GM12878 (cell line): ENCODE data around the gene PKHD1. TPM values are rescaled to one million over a fixed set of nuclear protein-coding genes. Genes with fewer than 3 reads are reported as not detected.
A peak's percentile ranks its signal among the peaks of the same experiment; 100 is the strongest.

Source experiments
- ATAC-seq: fragments of 200-7000 bp; cut with Tn5 transposase; 3 replicates; pipeline ENCODE4 v1.9.1; 2020; ENCODE audit warnings: mild to moderate bottlenecking, moderate library complexity
- BruUV-seq: library from RNA; stranded (reverse); fragments of 400-500 nt; replicated peaks from 2 replicates; lab custom pipeline; 2021; lab: Mats Ljungman, UMichigan
- CTCF ChIA-PET: fragments of 300-600 bp; sonication (Branson Sonifier 250); formaldehyde crosslinking; extraction: SDS; loops from one replicate; lab custom pipeline; 2021; ENCODE audit warnings: inconsistent platforms; lab: Yijun Ruan, JAX
- POLR2A ChIA-PET: fragments of 350-600 bp; formaldehyde crosslinking; extraction: SDS; loops from one replicate; lab custom pipeline; 2021; ENCODE audit warnings: inconsistent platforms; lab: Charles Lee
- RAD21 ChIA-PET: fragments of 300-600 bp; sonication (Branson Sonifier 250); formaldehyde crosslinking; loops from one replicate; lab custom pipeline; 2023; ENCODE audit warnings: antibody characterized with exemption; ENCODE audit not compliant: unreplicated experiment; lab: Charles Lee
- SMC1A ChIA-PET: fragments of 300-600 bp; sonication (Branson Sonifier 250); formaldehyde crosslinking; loops from one replicate; lab custom pipeline; 2023; ENCODE audit not compliant: unreplicated experiment, uncharacterized antibody; lab: Charles Lee
- DNase-seq: peaks from one replicate; pipeline ENCODE4 v3.0.0-alpha.2; 2011; ENCODE audit warnings: low read depth, low spot score
- FAIRE-seq: peaks from 3 replicates; lab custom pipeline; 2011; peaks lifted over from hg19 to GRCh38; lab: Jason Lieb, UNC
- H2AFZ ChIP-seq: 2 replicates; pipeline ENCODE4 v1.6.0; 2011; ENCODE audit warnings: low read depth, low read length, control low read depth; ENCODE audit not compliant: control insufficient read depth
- H3K27ac ChIP-seq: 2 replicates; pipeline ENCODE4 v1.5.1; 2011; ENCODE audit warnings: control low read depth; ENCODE audit not compliant: control insufficient read depth, insufficient read depth
- H3K27me3 ChIP-seq, 2 experiments: replicated peaks in 1 of 2; 2 replicates each; pipeline versions ENCODE4 v1.6.0 to v1.6.1; 2011; ENCODE audit warnings: low read length in 1 of 2; ENCODE audit not compliant: control insufficient read depth in 2 of 2, insufficient read depth in 2 of 2
- H3K36me3 ChIP-seq, 2 experiments: 2 replicates each; pipeline ENCODE4 v1.5.1; 2011; ENCODE audit warnings: low read length in 1 of 2; ENCODE audit not compliant: control insufficient read depth in 2 of 2, insufficient read depth in 2 of 2
- H3K4me1 ChIP-seq: 2 replicates; pipeline ENCODE4 v1.6.1; 2011; ENCODE audit warnings: mild to moderate bottlenecking, low read length, moderate library complexity, mixed read lengths; ENCODE audit not compliant: control insufficient read depth, insufficient read depth
- H3K4me2 ChIP-seq: 2 replicates; pipeline ENCODE4 v1.6.0; 2011; ENCODE audit warnings: control low read depth; ENCODE audit not compliant: control insufficient read depth, insufficient read depth
- H3K4me3 ChIP-seq: fragments of 200-600 bp; sonication (generic); 2 replicates; pipeline ENCODE4 v1.5.1; 2016
- H3K79me2 ChIP-seq: 2 replicates; pipeline ENCODE4 v1.6.0; 2011; ENCODE audit warnings: low read length; ENCODE audit not compliant: control insufficient read depth, insufficient read depth
- H3K9ac ChIP-seq: 2 replicates; pipeline ENCODE4 v1.8.0; 2011; ENCODE audit warnings: low read length, control low read depth, mixed read lengths; ENCODE audit not compliant: control insufficient read depth, insufficient read depth
- H3K9me3 ChIP-seq: replicated peaks from 3 replicates; pipeline ENCODE4 v1.5.1; 2011; ENCODE audit warnings: mild to moderate bottlenecking, low read length; ENCODE audit not compliant: control insufficient read depth, insufficient read depth
- H4K20me1 ChIP-seq: 2 replicates; pipeline ENCODE4 v1.6.0; 2011; ENCODE audit not compliant: control insufficient read depth, insufficient read depth
- HSF1 ChIP-seq: fragments of 150-350 bp; IDR thresholded peaks from 2 replicates; pipeline ENCODE4 v1.6.1; 2014; ENCODE audit warnings: mild to moderate bottlenecking, low read depth, low read length
- WGBS: methylation state at CpG from one replicate; pipeline ENCODE4 v1.1.6; 2016; ENCODE audit warnings: low lambda C conversion rate; ENCODE audit not compliant: insufficient replicate concordance, insufficient coverage; ENCODE audit errors: missing lambda C conversion rate; 5-methylcytosine and 5-hydroxymethylcytosine counted together
- in situ Hi-C: fragments of 300-500 bp; cut with MboI; formaldehyde crosslinking; loops from 9 replicates; pipeline ENCODE4 v1.14.3; 2018; ENCODE audit warnings: mixed read lengths
- intact Hi-C: fragments of 100-400 bp; cut with micrococcal nuclease; formaldehyde crosslinking; loops from one replicate; pipeline ENCODE4 v1.14.2; 2022; ENCODE audit not compliant: unreplicated experiment
- polyA plus RNA-seq, 11 experiments: library from polyadenylated mRNA; depleted of rRNA in 4 of 11; unstranded in 6 of 11; stranded (reverse) in 5 of 11; fragments of >200 nt; fragmentation: Nextera tagmentation in 4 of 11; fragmentation: Illumina TruSeq in 1 of 11; extraction: Ambion mirVana in 4 of 11; extraction: Trizol in 1 of 11; gene quantifications; 1 replicate in 1 of 11; 2 replicates in 10 of 11; pipeline versions ENCODE4 v1.2.1 to v1.2.3, GENCODE V29; 2011 to 2016; ENCODE audit warnings: inconsistent platforms in 2 of 11, missing spikeins in 2 of 11, low read depth in 1 of 11
- total RNA-seq, 4 experiments: library from RNA; depleted of rRNA in 3 of 4; stranded (reverse); fragments of >200 nt in 3 of 4; fragmentation: Illumina TruSeq in 1 of 4; extraction: Trizol in 1 of 4; gene quantifications; 2 replicates each; pipeline versions ENCODE4 v1.2.1 to v1.2.3, GENCODE V29; 2013 to 2021
- TF ChIP-seq, protein P1 (sequence below): IDR thresholded peaks from 2 replicates; pipeline ENCODE4 v1.6.1; 2011; ENCODE audit warnings: borderline replicate concordance, low read depth, mild to moderate bottlenecking, moderate library complexity, mixed read lengths, low read length; ENCODE audit not compliant: insufficient read depth; ENCODE audit errors: extremely low read length
- TF ChIP-seq, protein P2 (sequence below): IDR thresholded peaks from 2 replicates; pipeline ENCODE4 v1.6.1; 2012; ENCODE audit warnings: mild to moderate bottlenecking, low read depth, low read length

PKHD1 gene
- total and polyA plus RNA-seq, 10 of the 15 experiments (the other 5 are each of a cell fraction or from before 2014, with no cell fraction given) = under 0.01 to 0.90 (median 0.02) TPM; not detected in 1

GRCh38 chr6:51608383-51608782 lies 479.0 kb downstream of the PKHD1 start:
- TF ChIP-seq, protein P1, sequence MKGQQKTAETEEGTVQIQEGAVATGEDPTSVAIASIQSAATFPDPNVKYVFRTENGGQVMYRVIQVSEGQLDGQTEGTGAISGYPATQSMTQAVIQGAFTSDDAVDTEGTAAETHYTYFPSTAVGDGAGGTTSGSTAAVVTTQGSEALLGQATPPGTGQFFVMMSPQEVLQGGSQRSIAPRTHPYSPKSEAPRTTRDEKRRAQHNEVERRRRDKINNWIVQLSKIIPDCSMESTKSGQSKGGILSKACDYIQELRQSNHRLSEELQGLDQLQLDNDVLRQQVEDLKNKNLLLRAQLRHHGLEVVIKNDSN = no peak
- no peak for TF ChIP-seq HSF1
- TF ChIP-seq, protein P2, sequence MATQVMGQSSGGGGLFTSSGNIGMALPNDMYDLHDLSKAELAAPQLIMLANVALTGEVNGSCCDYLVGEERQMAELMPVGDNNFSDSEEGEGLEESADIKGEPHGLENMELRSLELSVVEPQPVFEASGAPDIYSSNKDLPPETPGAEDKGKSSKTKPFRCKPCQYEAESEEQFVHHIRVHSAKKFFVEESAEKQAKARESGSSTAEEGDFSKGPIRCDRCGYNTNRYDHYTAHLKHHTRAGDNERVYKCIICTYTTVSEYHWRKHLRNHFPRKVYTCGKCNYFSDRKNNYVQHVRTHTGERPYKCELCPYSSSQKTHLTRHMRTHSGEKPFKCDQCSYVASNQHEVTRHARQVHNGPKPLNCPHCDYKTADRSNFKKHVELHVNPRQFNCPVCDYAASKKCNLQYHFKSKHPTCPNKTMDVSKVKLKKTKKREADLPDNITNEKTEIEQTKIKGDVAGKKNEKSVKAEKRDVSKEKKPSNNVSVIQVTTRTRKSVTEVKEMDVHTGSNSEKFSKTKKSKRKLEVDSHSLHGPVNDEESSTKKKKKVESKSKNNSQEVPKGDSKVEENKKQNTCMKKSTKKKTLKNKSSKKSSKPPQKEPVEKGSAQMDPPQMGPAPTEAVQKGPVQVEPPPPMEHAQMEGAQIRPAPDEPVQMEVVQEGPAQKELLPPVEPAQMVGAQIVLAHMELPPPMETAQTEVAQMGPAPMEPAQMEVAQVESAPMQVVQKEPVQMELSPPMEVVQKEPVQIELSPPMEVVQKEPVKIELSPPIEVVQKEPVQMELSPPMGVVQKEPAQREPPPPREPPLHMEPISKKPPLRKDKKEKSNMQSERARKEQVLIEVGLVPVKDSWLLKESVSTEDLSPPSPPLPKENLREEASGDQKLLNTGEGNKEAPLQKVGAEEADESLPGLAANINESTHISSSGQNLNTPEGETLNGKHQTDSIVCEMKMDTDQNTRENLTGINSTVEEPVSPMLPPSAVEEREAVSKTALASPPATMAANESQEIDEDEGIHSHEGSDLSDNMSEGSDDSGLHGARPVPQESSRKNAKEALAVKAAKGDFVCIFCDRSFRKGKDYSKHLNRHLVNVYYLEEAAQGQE = no peak
- SMC1A ChIA-PET = interaction anchor here (0.8 to 3.7 kb wide), 5 partner anchors 10 to 244 kb away, joined by 3 to 19 read pairs (median 5); no protein-coding TSS in a partner anchor
- CTCF ChIA-PET = interaction anchor here (1.6 to 2.0 kb wide), 3 partner anchors 9 to 13 kb away, joined by 4 to 9 read pairs (median 7); no protein-coding TSS in a partner anchor
- no peak overlapping the region for H3K4me3 ChIP-seq
- RAD21 ChIA-PET = no interaction called here
- in situ Hi-C loops = no loop called here
- no peak overlapping the region for H3K27ac ChIP-seq
- no peak for DNase-seq
- no peaks in the 10 kb centered on the region for H3K9me3 ChIP-seq
- no peaks in the 10 kb centered on the region for H4K20me1 ChIP-seq
- 0% methylated on average over 3 of the region's 3 CpGs for WGBS
- H3K4me1 ChIP-seq = no peaks in the 10 kb centered on the region
- H3K36me3 ChIP-seq = no peaks in the 10 kb centered on the region
- ATAC-seq = peak; percentile 57; the same call in 2 of the 3 replicates
- H3K79me2 ChIP-seq = no peaks in the 10 kb centered on the region
- no peak overlapping the region for H2AFZ ChIP-seq
- H3K9ac ChIP-seq = no peak overlapping the region
- no peak overlapping the region for H3K4me2 ChIP-seq
- POLR2A ChIA-PET = interaction anchor here (0.5 kb wide), 2 partner anchors 52 to 1635 kb away, joined by 3 to 4 read pairs; no protein-coding TSS in a partner anchor
- intact Hi-C loops = no loop called here
- no peak for FAIRE-seq
- no TSS peak for BruUV-seq
- H3K27me3 ChIP-seq = no peaks in the 10 kb centered on the region
